HepG2 (cell line): Measurements from ENCODE around the gene RNASE8. TPM values are rescaled to one million over a fixed set of nuclear protein-coding genes. Genes with fewer than 3 reads are reported as not detected.

Experiments
- ARNTL ChIP-seq: sonication (generic); formaldehyde crosslinking; IDR thresholded peaks from 2 replicates; pipeline ENCODE4 v1.4.0; 2020; ENCODE audit warnings: mild to moderate bottlenecking, missing genetic modification reagents
- EEA1 ChIP-seq: sonication (generic); formaldehyde crosslinking; IDR thresholded peaks from 2 replicates; pipeline ENCODE4 v1.5.1; 2020; ENCODE audit warnings: mild to moderate bottlenecking, missing genetic modification reagents, borderline replicate concordance
- GPN1 ChIP-seq: sonication (generic); formaldehyde crosslinking; IDR thresholded peaks from 2 replicates; pipeline ENCODE4 v1.5.1; 2020; ENCODE audit warnings: missing genetic modification reagents, borderline replicate concordance
- HINFP ChIP-seq: sonication (generic); formaldehyde crosslinking; IDR thresholded peaks from 2 replicates; pipeline ENCODE4 v1.4.0; 2020; ENCODE audit warnings: low read depth, mild to moderate bottlenecking, missing genetic modification reagents
- KMT2B ChIP-seq: IDR thresholded peaks from 2 replicates; pipeline ENCODE4 v1.6.1; 2016; ENCODE audit warnings: missing genetic modification reagents, missing compliant biosample characterization
- MEIS1 ChIP-seq: sonication (generic); formaldehyde crosslinking; IDR thresholded peaks from 2 replicates; pipeline ENCODE4 v1.9.0; 2021; ENCODE audit warnings: mild to moderate bottlenecking, missing genetic modification reagents, moderate library complexity, borderline replicate concordance
- NR2F2 ChIP-seq: IDR thresholded peaks from 2 replicates; pipeline ENCODE4 v1.6.1; 2012; ENCODE audit warnings: low read depth, inconsistent platforms, borderline replicate concordance
- RNF2 ChIP-seq: fragments of 450-650 bp; conservative IDR thresholded peaks from 2 replicates; pipeline ENCODE4 v1.6.1; 2016; ENCODE audit warnings: low read depth
- ZBTB7B ChIP-seq: sonication (generic); formaldehyde crosslinking; IDR thresholded peaks from 2 replicates; pipeline ENCODE4 v1.4.0; 2020; ENCODE audit warnings: missing genetic modification reagents
- ZFY ChIP-seq: sonication (generic); formaldehyde crosslinking; IDR thresholded peaks from 2 replicates; pipeline ENCODE4 v1.4.0; 2020; ENCODE audit warnings: missing genetic modification reagents
- ZKSCAN1 ChIP-seq: fragments of 150-350 bp; IDR thresholded peaks from 2 replicates; pipeline ENCODE4 v1.6.1; 2014; ENCODE audit warnings: low read length
- ZMAT3 ChIP-seq: sonication (generic); formaldehyde crosslinking; conservative IDR thresholded peaks from 2 replicates; pipeline ENCODE4 v1.7.0; 2021; ENCODE audit warnings: missing genetic modification reagents
- ZNF136 ChIP-seq: sonication (generic); formaldehyde crosslinking; IDR thresholded peaks from 2 replicates; pipeline ENCODE4 v1.8.1; 2022; ENCODE audit warnings: low read depth, mild to moderate bottlenecking, moderate library complexity, missing genetic modification reagents
- ZNF205 ChIP-seq: IDR thresholded peaks from 2 replicates; pipeline ENCODE4 v1.6.1; 2018; ENCODE audit warnings: missing biosample characterization, missing genetic modification reagents
- ZNF230 ChIP-seq: sonication (generic); formaldehyde crosslinking; IDR thresholded peaks from 2 replicates; pipeline ENCODE4 v1.4.0; 2020; ENCODE audit warnings: mild to moderate bottlenecking, missing genetic modification reagents
- ZNF331 ChIP-seq: sonication (generic); formaldehyde crosslinking; IDR thresholded peaks from 2 replicates; pipeline ENCODE4 v1.4.0; 2020; ENCODE audit warnings: missing genetic modification reagents
- ZNF609 ChIP-seq: sonication (generic); formaldehyde crosslinking; IDR thresholded peaks from 2 replicates; pipeline ENCODE4 v1.4.0; 2020; ENCODE audit warnings: mild to moderate bottlenecking, missing genetic modification reagents, borderline replicate concordance
- ZNF670 ChIP-seq: sonication (generic); formaldehyde crosslinking; IDR thresholded peaks from 2 replicates; pipeline ENCODE4 v1.8.0; 2022; ENCODE audit warnings: mild to moderate bottlenecking, missing genetic modification reagents, borderline replicate concordance
- polyA plus RNA-seq, 8 experiments: library from polyadenylated mRNA; depleted of rRNA in 3 of 8; stranded (reverse) in 7 of 8; unstranded in 1 of 8; fragments of >200 nt; fragmentation: Illumina TruSeq in 4 of 8; extraction: Trizol in 4 of 8; gene quantifications; 2 replicates each; pipeline versions ENCODE4 v1.2.1 to v1.2.3, GENCODE V29; 2011 to 2016; ENCODE audit warnings: low read depth in 4 of 8, missing spikeins in 1 of 8, mixed read lengths in 1 of 8; ENCODE audit not compliant: insufficient read depth in 1 of 8
- total RNA-seq, 5 experiments: library from RNA; depleted of rRNA; stranded (reverse); fragments of >200 nt; fragmentation: Illumina TruSeq; extraction: Trizol; gene quantifications; 2 replicates each; pipeline ENCODE4 v1.2.3, GENCODE V29; 2016; ENCODE audit warnings: low read depth in 1 of 5
- TF ChIP-seq, protein P1 (sequence below): sonication (generic); formaldehyde crosslinking; IDR thresholded peaks from 2 replicates; pipeline ENCODE4 v1.4.0; 2020; ENCODE audit warnings: mild to moderate bottlenecking, missing genetic modification reagents
- TF ChIP-seq, protein P2 (sequence below): sonication (generic); formaldehyde crosslinking; IDR thresholded peaks from 2 replicates; pipeline ENCODE4 v1.5.1; 2020; ENCODE audit warnings: mild to moderate bottlenecking, missing genetic modification reagents, borderline replicate concordance
- TF ChIP-seq, protein P3 (sequence below): sonication (generic); formaldehyde crosslinking; IDR thresholded peaks from 2 replicates; pipeline ENCODE4 v1.8.0; 2022; ENCODE audit warnings: mild to moderate bottlenecking, missing genetic modification reagents, moderate library complexity

The RNASE8 gene
- total and polyA plus RNA-seq, 2 of the 13 experiments (the other 11 are each of a cell fraction or from before 2014, with no cell fraction given): not detected

DNA sequence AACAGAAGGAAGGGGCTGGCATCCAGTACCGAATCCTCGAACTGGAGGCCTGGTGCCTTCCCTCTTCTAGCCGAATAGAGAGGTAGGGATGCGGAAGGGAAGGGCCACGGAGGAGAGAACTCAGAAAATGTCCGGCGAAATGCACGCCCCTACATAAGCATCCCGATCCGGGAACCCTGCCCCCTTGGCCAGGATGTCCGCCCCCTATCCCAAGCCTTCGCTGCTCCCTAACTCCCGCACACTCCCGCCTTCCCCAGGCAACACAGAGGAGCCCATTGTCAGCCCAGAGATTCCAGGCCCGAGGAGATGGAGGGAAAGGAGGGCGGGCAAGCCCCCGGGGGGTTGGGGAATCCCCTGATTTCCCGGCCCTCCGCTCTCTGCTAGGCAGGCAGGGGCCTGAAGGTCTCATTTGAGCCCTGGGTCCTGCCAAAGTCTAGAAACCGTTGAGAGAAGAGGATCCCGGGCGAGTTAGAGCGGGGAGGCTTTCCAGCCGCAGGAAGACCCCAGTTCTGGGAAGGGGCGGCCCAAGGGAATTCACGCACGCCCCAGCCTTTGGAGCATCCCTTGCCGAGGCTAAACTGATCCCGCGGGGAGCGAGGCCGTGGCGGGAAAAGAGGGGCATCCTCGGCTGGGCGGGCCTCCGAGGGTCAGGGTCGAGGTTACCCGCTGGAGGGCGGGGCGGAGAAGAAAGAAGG, 11.9 kb downstream of the RNASE8 start (continued):
- TF ChIP-seq ZNF609 (CRISPR knock-in tag): peak; percentile 69
- peak; percentile 41; the same call in 1 of the 2 replicates for TF ChIP-seq ZNF331 (CRISPR knock-in tag)
- peak; percentile 31; the same call in 1 of the 2 replicates for TF ChIP-seq ZNF230
- no peak for TF ChIP-seq ZNF205 (CRISPR knock-in tag)
- TF ChIP-seq ZKSCAN1: no peak
- 0 out of 2 replicates have a peak, but pooled peaks have one; percentile 34 for TF ChIP-seq KMT2B
- peak; percentile 60 for TF ChIP-seq ZMAT3
- TF ChIP-seq, protein P1, sequence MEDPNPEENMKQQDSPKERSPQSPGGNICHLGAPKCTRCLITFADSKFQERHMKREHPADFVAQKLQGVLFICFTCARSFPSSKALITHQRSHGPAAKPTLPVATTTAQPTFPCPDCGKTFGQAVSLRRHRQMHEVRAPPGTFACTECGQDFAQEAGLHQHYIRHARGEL: 0 out of 2 replicates have a peak, but pooled peaks have one; percentile 11
- TF ChIP-seq, protein P2, sequence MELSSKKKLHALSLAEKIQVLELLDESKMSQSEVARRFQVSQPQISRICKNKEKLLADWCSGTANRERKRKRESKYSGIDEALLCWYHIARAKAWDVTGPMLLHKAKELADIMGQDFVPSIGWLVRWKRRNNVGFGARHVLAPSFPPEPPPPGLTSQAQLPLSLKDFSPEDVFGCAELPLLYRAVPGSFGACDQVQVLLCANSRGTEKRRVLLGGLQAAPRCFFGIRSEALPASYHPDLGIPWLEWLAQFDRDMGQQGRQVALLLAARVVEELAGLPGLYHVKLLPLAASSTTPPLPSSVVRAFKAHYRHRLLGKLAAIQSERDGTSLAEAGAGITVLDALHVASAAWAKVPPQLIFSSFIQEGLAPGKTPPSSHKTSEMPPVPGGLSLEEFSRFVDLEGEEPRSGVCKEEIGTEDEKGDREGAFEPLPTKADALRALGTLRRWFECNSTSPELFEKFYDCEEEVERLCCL (CRISPR knock-in tag): peak; percentile 43; the same call in 1 of the 2 replicates
- TF ChIP-seq ZNF136: peak; percentile 47; the same call in 1 of the 2 replicates
- TF ChIP-seq HINFP (CRISPR knock-in tag): peak; percentile 79; the same call in 1 of the 2 replicates
- TF ChIP-seq ZBTB7B (CRISPR knock-in tag): peak; percentile 44; the same call in 1 of the 2 replicates
- TF ChIP-seq MEIS1 (CRISPR knock-in tag): peak; percentile 34
- peak; percentile 54; the same call in 1 of the 2 replicates for TF ChIP-seq NR2F2
- peak; percentile 69; the same call in 1 of the 2 replicates for TF ChIP-seq RNF2
- TF ChIP-seq, protein P3, sequence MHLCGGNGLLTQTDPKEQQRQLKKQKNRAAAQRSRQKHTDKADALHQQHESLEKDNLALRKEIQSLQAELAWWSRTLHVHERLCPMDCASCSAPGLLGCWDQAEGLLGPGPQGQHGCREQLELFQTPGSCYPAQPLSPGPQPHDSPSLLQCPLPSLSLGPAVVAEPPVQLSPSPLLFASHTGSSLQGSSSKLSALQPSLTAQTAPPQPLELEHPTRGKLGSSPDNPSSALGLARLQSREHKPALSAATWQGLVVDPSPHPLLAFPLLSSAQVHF (CRISPR knock-in tag): 0 out of 2 replicates have a peak, but pooled peaks have one; percentile 70
- TF ChIP-seq ARNTL (CRISPR knock-in tag): peak; percentile 8; the same call in 1 of the 2 replicates
- peak; percentile 69; the same call in 1 of the 2 replicates for TF ChIP-seq ZFY (CRISPR knock-in tag)
- no peak for TF ChIP-seq EEA1
- TF ChIP-seq GPN1: no peak
- peak; percentile 61; the same call in 1 of the 2 replicates for TF ChIP-seq ZNF670
